HFFc6 (cell line): ENCODE measurements around the gene NCKAP5. TPM values are rescaled to one million over a fixed set of nuclear protein-coding genes. Genes with fewer than 3 reads are reported as not detected.

Experiments
- DNase-seq: peaks from one replicate; pipeline ENCODE4 v3.0.0-alpha.2; 2018
- H3K27ac Mint-ChIP-seq: 2 replicates; pipeline ENCODE4 v1.8.0; 2020; ENCODE audit warnings: mild to moderate bottlenecking, mixed read lengths
- H3K27me3 Mint-ChIP-seq: 2 replicates; pipeline ENCODE4 v1.8.0; 2021; ENCODE audit warnings: mild to moderate bottlenecking, moderate library complexity, mixed read lengths; ENCODE audit not compliant: insufficient read depth
- H3K36me3 Mint-ChIP-seq: 2 replicates; pipeline ENCODE4 v1.8.0; 2021; ENCODE audit warnings: low read depth, mixed read lengths
- H3K4me1 Mint-ChIP-seq: 2 replicates; pipeline ENCODE4 v1.8.0; 2020; ENCODE audit warnings: low read depth, mixed read lengths
- H3K4me3 Mint-ChIP-seq: 2 replicates; pipeline ENCODE4 v1.8.0; 2020; ENCODE audit warnings: mild to moderate bottlenecking, moderate library complexity, mixed read lengths
- H3K9me3 Mint-ChIP-seq: 2 replicates; pipeline ENCODE4 v1.8.0; 2020; ENCODE audit warnings: mild to moderate bottlenecking, mixed read lengths
- CTCF ChIP-seq: fragments of 200-600 bp; sonication (generic); IDR thresholded peaks from 2 replicates; pipeline ENCODE4 v1.5.0; 2021; ENCODE audit warnings: antibody characterized with exemption, mild to moderate bottlenecking
- total RNA-seq, 6 experiments: library from RNA; stranded (reverse); fragmentation: NEBNext Ultra II Directional; extraction: Animal tissue kit (Norgen Biotek cat#: 25700); gene quantifications; 2 replicates in 1 of 6; 3 replicates in 5 of 6; pipeline ENCODE4 v1.2.3, GENCODE V29; 2021

NCKAP5 gene
- total RNA-seq, 6 experiments from 2014 or later, result 0.31 to 4.0 (median 3.1) TPM

DNA sequence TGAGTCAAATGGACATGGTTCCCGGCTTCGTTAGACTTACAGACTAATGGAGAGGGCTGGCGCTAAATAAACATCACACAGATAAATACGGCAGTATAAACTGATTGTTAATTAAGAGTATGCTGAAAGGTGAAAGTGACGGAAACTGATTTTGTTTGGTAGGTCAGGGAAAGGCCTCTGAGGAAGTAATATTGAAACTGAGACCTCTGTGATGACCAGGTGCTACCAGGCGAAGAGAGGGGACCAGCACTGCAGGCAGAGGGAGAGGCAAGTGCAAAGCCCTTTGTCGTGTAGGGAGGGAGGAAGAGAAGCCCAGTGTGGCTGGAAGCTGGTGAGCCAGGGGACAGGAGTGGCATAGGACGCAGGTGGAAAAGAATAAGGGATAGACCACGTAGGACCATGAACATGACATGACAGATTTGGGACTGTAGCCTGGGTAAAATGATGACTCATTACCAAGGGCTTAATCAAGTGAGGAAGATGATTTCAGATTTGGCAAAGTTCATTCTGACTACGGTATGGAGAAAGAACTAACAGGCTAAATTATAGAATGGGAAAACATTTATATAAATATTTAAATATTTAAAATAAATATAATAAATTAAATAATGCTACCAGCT lies 433.1 kb downstream of the NCKAP5 start:
- Mint-ChIP-seq H3K36me3 (no peaks in the 10 kb centered on the region), H3K27me3 (no peaks in the 10 kb centered on the region; the same call in 1 of the 2 replicates), H3K9me3 (no peaks in the 10 kb centered on the region; the same call in 1 of the 2 replicates), H3K27ac (no peak overlapping the region), H3K4me1 (peaks cover 17% of the 10 kb centered on the region; the same call in 1 of the 2 replicates), H3K4me3 (no peak overlapping the region)
- no peak for DNase-seq
- no peak for TF ChIP-seq CTCF

- no peak overlapping the region for H3K4me3 Mint-ChIP-seq
- H3K36me3 Mint-ChIP-seq, result no peaks in the 10 kb centered on the region
- no peaks in the 10 kb centered on the region; the same call in 1 of the 2 replicates for H3K27me3 Mint-ChIP-seq
- H3K9me3 Mint-ChIP-seq, result no peaks in the 10 kb centered on the region
- no peak for DNase-seq
- no peak for TF ChIP-seq CTCF
- peaks cover 12% of the 10 kb centered on the region; the same call in 1 of the 2 replicates for H3K4me1 Mint-ChIP-seq
- no peak overlapping the region; the same call in 1 of the 2 replicates for H3K27ac Mint-ChIP-seq
Measured at GRCh38 chr2:133130548-133131246, 437.6 kb downstream of the NCKAP5 start.

GRCh38 chr2:133124446-133124845 lies 443.8 kb downstream of the NCKAP5 start:
- Mint-ChIP-seq H3K4me1 (no peaks in the 10 kb centered on the region), H3K27ac (no peak overlapping the region), H3K4me3 (no peak overlapping the region), H3K9me3 (no peaks in the 10 kb centered on the region), H3K27me3 (no peaks in the 10 kb centered on the region), H3K36me3 (no peaks in the 10 kb centered on the region)
- no peak for DNase-seq
- no peak for TF ChIP-seq CTCF

DNA sequence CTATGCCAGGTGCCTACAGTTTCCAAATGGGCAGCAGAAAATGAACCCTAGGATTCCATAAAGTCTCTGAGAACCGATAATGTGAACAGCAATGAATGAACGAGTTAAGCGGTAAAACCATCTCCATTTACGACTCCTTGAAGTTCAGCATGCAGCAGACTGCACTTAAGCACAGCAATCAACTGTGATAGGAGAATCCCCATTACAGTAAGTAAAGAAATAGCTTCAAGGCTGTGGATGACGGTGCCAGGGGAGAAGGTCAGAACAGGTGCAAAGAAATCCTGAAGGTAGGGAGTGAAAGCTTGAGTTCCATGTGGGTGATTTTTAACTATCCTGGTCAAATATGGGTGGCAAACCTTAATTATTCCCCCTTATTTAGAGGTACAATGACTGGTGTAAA lies 444.4 kb downstream of the NCKAP5 start:
- Mint-ChIP-seq H3K9me3 (no peaks in the 10 kb centered on the region), H3K4me3 (no peak overlapping the region), H3K27ac (no peak overlapping the region), H3K36me3 (no peaks in the 10 kb centered on the region), H3K27me3 (no peaks in the 10 kb centered on the region; the same call in 1 of the 2 replicates), H3K4me1 (no peaks in the 10 kb centered on the region)
- TF ChIP-seq CTCF, result no peak
- no peak for DNase-seq

- no peak overlapping the region for H3K4me3 Mint-ChIP-seq
- no peaks in the 10 kb centered on the region for H3K36me3 Mint-ChIP-seq
- H3K27ac Mint-ChIP-seq, result no peak overlapping the region
- no peaks in the 10 kb centered on the region; the same call in 1 of the 2 replicates for H3K27me3 Mint-ChIP-seq
- no peak for TF ChIP-seq CTCF
- H3K9me3 Mint-ChIP-seq, result no peaks in the 10 kb centered on the region
- DNase-seq, result no peak
- H3K4me1 Mint-ChIP-seq, result no peaks in the 10 kb centered on the region
Measured at GRCh38 chr2:133123393-133123792, 444.9 kb downstream of the NCKAP5 start.
